ENCODE results near the gene DXO. TPM values are rescaled to one million over a fixed set of nuclear protein-coding genes. Genes with fewer than 3 reads are reported as not detected.
"Not testable (repeated sequence)": the region's sequence is repeated elsewhere in the genome, so short reads cannot be mapped to it uniquely, and the experiment has no call there.

DXO gene
- polyA plus RNA-seq, 3 donors, result 5.5 to 49.6 (median 10.4) TPM

GRCh38 chr6:31980998-31981397, 9.1 kb upstream of the DXO start:
- no CpG with 5 or more reads among the region's 5 CpGs for WGBS (ENCODE audit: insufficient coverage)
- H3K4me3 ChIP-seq (replicated peaks in 1 of 3; ENCODE audit: low read depth in 2 of 3, low read length in 3 of 3); H3K27ac ChIP-seq (ENCODE audit: low read depth in 1 of 2, low read length in 2 of 2); H3K4me3 Mint-ChIP-seq; H3K79me2 ChIP-seq (ENCODE audit: insufficient read depth, low read length); H3K27me3 Mint-ChIP-seq (ENCODE audit: low read depth in 3 of 3); H3K27ac Mint-ChIP-seq; H3K4me1 ChIP-seq (ENCODE audit: control insufficient read depth in 1 of 2, insufficient read depth in 2 of 2, low read length in 2 of 2); H3K4me2 ChIP-seq (replicated peaks; ENCODE audit: extremely low read depth, low read length, poor library complexity, severe bottlenecking); H3K27me3 ChIP-seq (ENCODE audit: control insufficient read depth in 2 of 2, insufficient read depth in 2 of 2, low read length in 2 of 2); H3K9ac ChIP-seq (ENCODE audit: insufficient read depth, low read length, poor library complexity, severe bottlenecking); H3K9me3 ChIP-seq (replicated peaks in 1 of 2; ENCODE audit: control insufficient read depth in 1 of 2, insufficient read depth in 1 of 2, low read length in 2 of 2); H3K4me1 Mint-ChIP-seq; H3K9me3 Mint-ChIP-seq; H2AFZ ChIP-seq (ENCODE audit: insufficient read depth, low read depth, low read length, poor library complexity, severe bottlenecking); intact Hi-C loops (cut with micrococcal nuclease); DNase-seq; H4K20me1 ChIP-seq (ENCODE audit: insufficient read depth, low read length): not testable (repeated sequence)
- H3K36me3 ChIP-seq (replicated peaks in 1 of 2; ENCODE audit: control insufficient read depth in 1 of 2, insufficient read depth in 2 of 2, low read length in 2 of 2), result peaks cover 11 to 19% of the 10 kb centered on the region in 2 donors
- H3K36me3 Mint-ChIP-seq, result peaks cover 13 to 26% of the 10 kb centered on the region in 2 donors

DNA sequence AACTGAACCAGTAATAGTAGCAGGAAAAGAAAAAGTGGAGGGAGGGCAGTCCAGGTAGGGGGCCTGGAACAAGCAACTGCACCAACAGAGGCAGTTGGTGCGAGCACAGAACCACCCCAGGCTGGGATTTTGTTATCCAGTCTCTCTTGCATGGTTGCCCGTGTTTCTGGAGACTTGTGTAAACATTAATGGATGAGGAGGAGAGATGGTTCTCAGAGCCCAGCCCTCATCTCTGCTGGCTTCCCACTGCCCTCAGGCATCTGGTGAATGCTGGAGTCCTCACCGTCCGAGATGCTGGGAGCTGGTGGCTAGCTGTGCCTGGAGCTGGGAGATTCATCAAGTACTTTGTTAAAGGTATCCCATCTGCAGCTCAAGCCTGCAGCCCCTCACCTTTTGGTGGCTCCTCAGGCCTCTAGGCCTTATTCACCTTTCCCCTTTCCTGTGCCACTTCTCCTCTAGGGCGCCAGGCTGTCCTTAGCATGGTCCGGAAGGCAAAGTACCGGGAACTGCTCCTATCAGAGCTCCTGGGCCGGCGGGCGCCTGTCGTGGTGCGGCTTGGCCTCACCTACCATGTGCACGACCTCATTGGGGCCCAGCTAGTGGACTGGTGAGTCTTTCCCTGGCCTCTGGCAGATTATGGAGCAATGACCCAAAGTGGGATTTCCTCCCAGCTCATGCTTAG, 8.4 kb upstream of the DXO start:
- H3K4me1 Mint-ChIP-seq; H3K4me2 ChIP-seq (replicated peaks; ENCODE audit: extremely low read depth, low read length, poor library complexity, severe bottlenecking); H3K27me3 ChIP-seq (ENCODE audit: control insufficient read depth in 2 of 2, insufficient read depth in 2 of 2, low read length in 2 of 2); H3K9ac ChIP-seq (ENCODE audit: insufficient read depth, low read length, poor library complexity, severe bottlenecking); H3K9me3 Mint-ChIP-seq; H3K27me3 Mint-ChIP-seq (ENCODE audit: low read depth in 3 of 3); H3K9me3 ChIP-seq (replicated peaks in 1 of 2; ENCODE audit: control insufficient read depth in 1 of 2, insufficient read depth in 1 of 2, low read length in 2 of 2); H3K4me3 Mint-ChIP-seq; intact Hi-C loops (cut with micrococcal nuclease); H2AFZ ChIP-seq (ENCODE audit: insufficient read depth, low read depth, low read length, poor library complexity, severe bottlenecking); H3K27ac ChIP-seq (ENCODE audit: low read depth in 1 of 2, low read length in 2 of 2); H3K4me3 ChIP-seq (replicated peaks in 1 of 3; ENCODE audit: low read depth in 2 of 3, low read length in 3 of 3); H3K4me1 ChIP-seq (ENCODE audit: control insufficient read depth in 1 of 2, insufficient read depth in 2 of 2, low read length in 2 of 2); DNase-seq; H3K79me2 ChIP-seq (ENCODE audit: insufficient read depth, low read length); H4K20me1 ChIP-seq (ENCODE audit: insufficient read depth, low read length): not testable (repeated sequence)
- Mint-ChIP-seq H3K27ac (peak overlapping the region in 1 of 7 donors; percentile 32), H3K36me3 (peaks cover 13 to 29% of the 10 kb centered on the region in 2 donors)
- H3K36me3 ChIP-seq (replicated peaks in 1 of 2; ENCODE audit: control insufficient read depth in 1 of 2, insufficient read depth in 2 of 2, low read length in 2 of 2), result peaks cover 11 to 19% of the 10 kb centered on the region in 2 donors
- WGBS (ENCODE audit: insufficient coverage), result 100% methylated on average over 2 of the region's 13 CpGs

All from CD14-positive monocyte (primary cell).